K562 (cell line): ENCODE results near the gene DAB2. TPM values are rescaled to one million over a fixed set of nuclear protein-coding genes. Genes with fewer than 3 reads are reported as not detected.

Experiments
- CHD7 ChIP-seq: fragments of 200-600 bp; sonication (generic); IDR thresholded peaks from one replicate; pipeline ENCODE4 v1.6.1; 2012; ENCODE audit warnings: mild to moderate bottlenecking, low read depth, low read length, inconsistent platforms
- SNIP1 ChIP-seq: fragments of 450-650 bp; IDR thresholded peaks from 2 replicates; pipeline ENCODE4 v1.7.1; 2017; ENCODE audit warnings: low read depth, mild to moderate bottlenecking
- ZNF407 ChIP-seq: fragments of 450-650 bp; IDR thresholded peaks from 2 replicates; pipeline ENCODE4 v1.6.1; 2016; ENCODE audit warnings: low read depth
- ZNF449 ChIP-seq: fragments of 250-450 bp; sonication (Bioruptor Pico); IDR thresholded peaks from 2 replicates; pipeline ENCODE4 v1.8.0; 2022; ENCODE audit warnings: moderate library complexity, mild to moderate bottlenecking, inconsistent platforms
- polyA plus RNA-seq, 8 experiments: library from polyadenylated mRNA; depleted of rRNA in 4 of 8; stranded (reverse) in 5 of 8; unstranded in 3 of 8; fragments of >200 nt; fragmentation: Nextera tagmentation in 2 of 8; fragmentation: Illumina TruSeq in 1 of 8; extraction: Ambion mirVana in 2 of 8; extraction: Trizol in 1 of 8; gene quantifications; 2 replicates each; pipeline versions ENCODE4 v1.2.1 to v1.2.3, GENCODE V29; 2011 to 2014; ENCODE audit warnings: inconsistent platforms in 1 of 8, missing spikeins in 1 of 8
- total RNA-seq, 7 experiments: library from RNA; depleted of rRNA in 6 of 7; stranded (reverse); fragments of >200 nt in 6 of 7; fragmentation: Illumina TruSeq in 2 of 7; extraction: Trizol in 2 of 7; gene quantifications; 2 replicates each; pipeline versions ENCODE4 v1.2.1 to v1.2.3, GENCODE V29; 2011 to 2021; ENCODE audit warnings: low replicate concordance in 1 of 7

Gene DAB2
- total and polyA plus RNA-seq, 9 of the 15 experiments (the other 6 are each of a cell fraction or from before 2014, with no cell fraction given): 6.6 to 29.9 (median 24.1) TPM

DNA sequence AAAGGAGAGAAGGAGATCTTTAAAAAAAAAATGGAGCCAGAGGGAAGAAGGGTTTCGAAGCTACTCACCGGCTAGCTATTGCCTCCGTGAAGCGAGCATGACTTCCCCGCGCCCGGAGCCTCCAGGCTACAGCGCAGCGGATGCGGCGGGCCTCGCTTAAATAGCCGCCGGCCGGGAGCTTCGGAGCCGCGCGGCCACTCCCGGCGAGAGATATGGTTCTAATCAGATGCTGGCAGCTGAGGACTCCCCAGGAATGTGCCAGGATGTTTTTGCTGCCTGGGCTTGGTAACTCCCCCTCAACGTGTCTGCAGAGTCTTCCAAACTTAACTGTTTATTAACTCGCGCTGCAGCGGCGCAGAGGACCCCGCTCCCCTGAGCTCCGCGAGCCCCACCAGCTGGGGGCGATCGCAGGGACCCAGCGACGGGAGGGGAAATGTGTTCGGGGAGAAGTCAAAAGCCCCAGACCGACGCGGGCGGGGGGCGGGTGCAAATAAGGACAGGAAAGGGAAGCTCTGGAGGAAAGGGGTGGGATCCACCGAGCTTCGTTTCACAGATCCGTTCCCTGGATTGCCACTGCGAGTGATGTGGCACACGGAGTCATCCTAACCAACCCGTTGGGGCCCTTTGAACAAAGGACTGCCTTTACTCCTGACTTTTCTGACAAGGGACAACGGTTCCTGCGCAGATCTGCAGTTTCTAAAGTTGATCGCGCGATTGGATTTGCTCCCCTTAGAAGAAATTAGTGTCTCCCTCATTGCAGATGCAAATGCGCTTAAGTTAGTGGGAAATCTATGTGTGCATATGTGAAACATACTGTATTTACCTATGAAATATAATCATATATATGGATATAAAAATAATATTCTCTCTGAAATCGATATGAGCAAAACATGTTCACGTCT, at the start of gene DAB2 (continued):
- no peak for TF ChIP-seq CHD7
- no peak; the same call in 1 of the 2 replicates for TF ChIP-seq ZNF449 (CRISPR knock-in tag)
- no peak for TF ChIP-seq ZNF407
- no peak for TF ChIP-seq SNIP1
